Calu3 (cell line): ENCODE data around the gene EBPL. TPM values are rescaled to one million over a fixed set of nuclear protein-coding genes. Genes with fewer than 3 reads are reported as not detected.
"Not testable (repeated sequence)": the region's sequence is repeated elsewhere in the genome, so short reads cannot be mapped to it uniquely, and the experiment has no call there.

Experiments used
- BruUV-seq: library from RNA; stranded (reverse); fragments of 400-500 nt; replicated peaks from 2 replicates; lab custom pipeline; 2021; lab: Mats Ljungman, UMichigan
- CTCF ChIA-PET: fragments of 300-600 bp; sonication (Branson Sonifier 250); formaldehyde crosslinking; loops from one replicate; lab custom pipeline; 2022; ENCODE audit warnings: antibody characterized with exemption; lab: Charles Lee
- DNase-seq: peaks from one replicate; pipeline ENCODE4 v3.0.0; 2022
- H3K27ac Mint-ChIP-seq: one replicate; pipeline ENCODE4 v1.8.0; 2022; ENCODE audit warnings: mixed read lengths; ENCODE audit not compliant: unreplicated experiment
- H3K27me3 Mint-ChIP-seq: one replicate; pipeline ENCODE4 v1.8.0; 2022; ENCODE audit warnings: mixed read lengths; ENCODE audit not compliant: unreplicated experiment
- H3K36me3 Mint-ChIP-seq: one replicate; pipeline ENCODE4 v1.8.0; 2022; ENCODE audit warnings: mild to moderate bottlenecking, moderate library complexity, mixed read lengths; ENCODE audit not compliant: insufficient read depth, unreplicated experiment
- H3K4me1 Mint-ChIP-seq: one replicate; pipeline ENCODE4 v1.8.0; 2022; ENCODE audit warnings: mild to moderate bottlenecking, low read depth, mixed read lengths; ENCODE audit not compliant: unreplicated experiment
- H3K4me3 Mint-ChIP-seq: one replicate; pipeline ENCODE4 v1.8.0; 2022; ENCODE audit warnings: mild to moderate bottlenecking, low read depth, moderate library complexity, mixed read lengths; ENCODE audit not compliant: unreplicated experiment
- H3K9me3 Mint-ChIP-seq: one replicate; pipeline ENCODE4 v1.8.0; 2022; ENCODE audit warnings: low read depth, mixed read lengths; ENCODE audit not compliant: unreplicated experiment
- CTCF ChIP-seq: fragments of 200-600 bp; IDR thresholded peaks from one replicate; pipeline ENCODE4 v1.8.0; 2022; ENCODE audit warnings: antibody characterized with exemption; ENCODE audit not compliant: unreplicated experiment
- intact Hi-C: fragments of 100-400 bp; cut with micrococcal nuclease; formaldehyde crosslinking; loops from one replicate; pipeline ENCODE4 v1.10.0; 2022; ENCODE audit not compliant: unreplicated experiment
- total RNA-seq: library from RNA; stranded (reverse); gene quantifications from 2 replicates; pipeline ENCODE4 v1.2.3, GENCODE V29; 2022

Gene EBPL
- total RNA-seq, 1 experiment from 2014 or later: 43.9 TPM

GRCh38 chr13:49622174-49622946 is 68.9 kb downstream of the EBPL start:
- H3K36me3 Mint-ChIP-seq: no peaks in the 10 kb centered on the region
- BruUV-seq: no TSS peak

GRCh38 chr13:49620170-49620621 is 71.1 kb downstream of the EBPL start:
- no peaks in the 10 kb centered on the region for H3K9me3 Mint-ChIP-seq
- BruUV-seq: no TSS peak
- intact Hi-C loops: no loop called here
- no peak overlapping the region for H3K27ac Mint-ChIP-seq
- CTCF ChIA-PET: interaction anchor here (0.7 kb wide), 1 partner anchor 1521 kb away, joined by 3 read pairs; no protein-coding TSS in a partner anchor
- H3K4me1 Mint-ChIP-seq: no peaks in the 10 kb centered on the region
- peak overlapping the region; percentile 65 for H3K4me3 Mint-ChIP-seq
- DNase-seq: no peak
- no peaks in the 10 kb centered on the region for H3K36me3 Mint-ChIP-seq
- H3K27me3 Mint-ChIP-seq: no peaks in the 10 kb centered on the region
- no peak for TF ChIP-seq CTCF

More at GRCh38 chr13:49622174-49622946, 68.9 kb downstream of the EBPL start:
- no peaks in the 10 kb centered on the region for H3K9me3 Mint-ChIP-seq
- H3K27me3 Mint-ChIP-seq: no peaks in the 10 kb centered on the region
- no peak overlapping the region for H3K27ac Mint-ChIP-seq
- H3K4me1 Mint-ChIP-seq: no peaks in the 10 kb centered on the region
- intact Hi-C loops: no loop called here
- CTCF ChIA-PET: no interaction called here
- no peak for TF ChIP-seq CTCF
- no peak overlapping the region for H3K4me3 Mint-ChIP-seq
- no peak for DNase-seq

- no peaks in the 10 kb centered on the region for H3K4me1 Mint-ChIP-seq
- H3K4me3 Mint-ChIP-seq: no peak overlapping the region
- no TSS peak for BruUV-seq
- CTCF ChIA-PET: no interaction called here
- no peaks in the 10 kb centered on the region for H3K36me3 Mint-ChIP-seq
- no peak for TF ChIP-seq CTCF
- intact Hi-C loops: no loop called here
- no peak for DNase-seq
- H3K27ac Mint-ChIP-seq: no peak overlapping the region
- no peaks in the 10 kb centered on the region for H3K9me3 Mint-ChIP-seq
- H3K27me3 Mint-ChIP-seq: no peaks in the 10 kb centered on the region
Measured at GRCh38 chr13:49616676-49617065, 74.6 kb downstream of the EBPL start.

DNA sequence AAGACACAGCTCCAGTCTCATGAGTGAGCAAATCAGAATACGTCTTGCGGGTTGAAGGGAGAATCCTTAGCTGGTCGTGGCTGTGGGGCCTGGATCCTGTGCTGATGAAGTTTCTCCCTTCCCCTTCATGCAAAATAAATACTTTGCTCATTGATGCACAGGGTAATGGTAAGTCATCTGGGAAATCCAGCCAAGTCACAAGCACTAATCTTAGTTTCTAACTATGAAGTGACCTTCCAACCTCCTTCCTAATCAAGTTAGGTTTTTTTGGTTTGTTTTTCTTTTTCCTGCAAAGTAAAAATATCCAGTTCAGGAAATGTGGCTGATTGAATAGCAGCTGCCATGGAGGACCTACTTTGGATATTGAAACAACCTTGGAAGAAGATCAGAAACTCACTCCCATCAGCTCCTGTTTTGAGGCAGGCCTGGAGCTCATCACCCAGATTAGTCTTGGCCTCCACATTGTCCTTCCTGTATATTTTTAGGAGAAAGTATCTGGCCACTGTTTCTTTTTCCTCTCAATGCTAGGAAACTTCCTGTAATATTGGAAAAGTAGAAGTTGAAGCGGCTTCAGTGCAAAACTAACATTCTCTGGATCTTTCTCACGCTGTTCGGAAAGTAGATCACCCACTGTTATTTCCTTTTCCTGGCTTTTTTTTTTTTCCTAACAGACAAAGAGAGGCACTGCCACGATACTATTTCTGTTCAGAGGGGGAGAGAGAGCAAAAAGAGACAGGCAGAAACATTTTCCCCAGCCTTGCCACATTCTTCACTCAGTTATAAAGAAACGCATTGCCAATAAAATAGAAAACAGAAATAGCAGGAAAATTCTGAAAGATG is 75.2 kb downstream of the EBPL start:
- CTCF ChIA-PET: no interaction called here
- DNase-seq: no peak
- no peak overlapping the region for H3K27ac Mint-ChIP-seq
- no peak overlapping the region for H3K4me3 Mint-ChIP-seq
- no peaks in the 10 kb centered on the region for H3K27me3 Mint-ChIP-seq
- no TSS peak for BruUV-seq
- intact Hi-C loops: no loop called here
- H3K9me3 Mint-ChIP-seq: no peaks in the 10 kb centered on the region
- H3K36me3 Mint-ChIP-seq: no peaks in the 10 kb centered on the region
- H3K4me1 Mint-ChIP-seq: no peaks in the 10 kb centered on the region
- no peak for TF ChIP-seq CTCF

GRCh38 chr13:49612042-49612441 is 79.2 kb downstream of the EBPL start:
- CTCF ChIA-PET: not testable (repeated sequence)

More at GRCh38 chr13:49612042-49612441, 79.2 kb downstream of the EBPL start:
- BruUV-seq, H3K4me3 Mint-ChIP-seq, H3K4me1 Mint-ChIP-seq, intact Hi-C loops, H3K9me3 Mint-ChIP-seq, H3K27ac Mint-ChIP-seq, H3K27me3 Mint-ChIP-seq, DNase-seq, H3K36me3 Mint-ChIP-seq: not testable (repeated sequence)
